Karpas-422 (cell line): ENCODE results near the gene IFIH1. TPM values are rescaled to one million over a fixed set of nuclear protein-coding genes. Genes with fewer than 3 reads are reported as not detected.

Source experiments
- DNase-seq: peaks from one replicate; pipeline ENCODE4 v3.0.0-alpha.2; 2015
- H2AFZ ChIP-seq: fragments of 200-600 bp; sonication (generic); 2 replicates; pipeline ENCODE4 v1.6.1; 2014; ENCODE audit warnings: antibody characterized with exemption, low read length, mixed read lengths
- H3K27ac ChIP-seq: fragments of 200-600 bp; sonication (generic); 2 replicates; pipeline ENCODE4 v1.5.1; 2014; ENCODE audit warnings: mild to moderate bottlenecking, low read length, moderate library complexity
- H3K27me3 ChIP-seq: fragments of 200-600 bp; sonication (generic); 2 replicates; pipeline ENCODE4 v1.6.1; 2014; ENCODE audit warnings: low read length, mixed read lengths
- H3K36me3 ChIP-seq: fragments of 200-600 bp; sonication (generic); 2 replicates; pipeline ENCODE4 v1.6.1; 2014; ENCODE audit warnings: low read length, mixed read lengths; ENCODE audit not compliant: insufficient read depth
- H3K4me1 ChIP-seq: fragments of 200-600 bp; sonication (generic); 2 replicates; pipeline ENCODE4 v1.6.1; 2014; ENCODE audit warnings: mild to moderate bottlenecking, low read length, mixed read lengths
- H3K4me2 ChIP-seq: fragments of 200-600 bp; sonication (generic); 2 replicates; pipeline ENCODE4 v1.6.1; 2014; ENCODE audit warnings: low read length, low read depth, mild to moderate bottlenecking; ENCODE audit not compliant: poor library complexity, severe bottlenecking
- H3K4me3 ChIP-seq: fragments of 200-600 bp; sonication (generic); 2 replicates; pipeline ENCODE4 v1.5.1; 2014; ENCODE audit warnings: mild to moderate bottlenecking, antibody characterized with exemption, low read length, mixed read lengths
- H3K79me2 ChIP-seq: fragments of 200-600 bp; sonication (generic); 2 replicates; pipeline ENCODE4 v1.6.1; 2014; ENCODE audit warnings: mild to moderate bottlenecking, low read length, mixed read lengths
- H3K9ac ChIP-seq: fragments of 200-600 bp; sonication (generic); 2 replicates; pipeline ENCODE4 v1.6.0; 2014; ENCODE audit warnings: low read length
- H3K9me2 ChIP-seq: fragments of 200-600 bp; sonication (generic), shearing (Covaris generic); replicated peaks from 2 replicates; pipeline ENCODE4 v1.6.0; 2014; ENCODE audit warnings: mild to moderate bottlenecking, low read length, moderate library complexity; ENCODE audit not compliant: insufficient read depth
- H3K9me3 ChIP-seq: fragments of 300-700, 200-600 bp; sonication (generic); 2 replicates; pipeline ENCODE4 v1.6.1; 2014; ENCODE audit warnings: low read length, mixed read lengths
- H4K20me1 ChIP-seq: fragments of 200-600 bp; sonication (generic); 2 replicates; pipeline ENCODE4 v1.6.1; 2014; ENCODE audit warnings: mild to moderate bottlenecking, antibody characterized with exemption, low read length, low read depth; ENCODE audit not compliant: insufficient read depth
- total RNA-seq: library from RNA; depleted of rRNA; stranded (reverse); fragments of >200 nt; shearing (Covaris generic); gene quantifications from 2 replicates; pipeline ENCODE4 v1.2.3, GENCODE V29; 2014; ENCODE audit warnings: low replicate concordance

Gene IFIH1
- total RNA-seq, 1 experiment from 2014 or later, result 0.26 TPM

DNA sequence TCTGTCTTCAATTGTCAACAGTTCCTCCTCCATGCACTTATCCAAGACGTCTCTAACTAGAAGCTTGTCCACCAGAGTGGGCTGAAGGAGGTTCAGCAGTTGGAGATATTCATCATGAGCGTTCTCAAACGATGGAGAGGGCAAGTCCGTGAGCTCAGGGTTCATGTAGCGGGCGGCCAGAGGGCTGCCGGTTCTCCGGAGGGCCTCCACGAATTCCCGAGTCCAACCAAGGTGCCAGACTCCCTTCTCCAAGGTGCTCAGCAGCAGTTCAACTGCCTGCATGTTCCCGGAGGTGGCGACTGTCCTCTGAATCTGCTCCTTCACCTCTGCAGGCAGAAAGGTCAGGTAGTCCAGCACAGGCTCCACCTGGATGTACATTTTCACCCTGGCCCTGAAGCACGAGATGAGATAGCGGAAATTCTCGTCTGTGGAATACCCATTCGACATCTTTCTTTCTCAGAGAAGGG, 590 bp downstream of the IFIH1 start:
- no peaks in the 10 kb centered on the region for H4K20me1 ChIP-seq

DNA sequence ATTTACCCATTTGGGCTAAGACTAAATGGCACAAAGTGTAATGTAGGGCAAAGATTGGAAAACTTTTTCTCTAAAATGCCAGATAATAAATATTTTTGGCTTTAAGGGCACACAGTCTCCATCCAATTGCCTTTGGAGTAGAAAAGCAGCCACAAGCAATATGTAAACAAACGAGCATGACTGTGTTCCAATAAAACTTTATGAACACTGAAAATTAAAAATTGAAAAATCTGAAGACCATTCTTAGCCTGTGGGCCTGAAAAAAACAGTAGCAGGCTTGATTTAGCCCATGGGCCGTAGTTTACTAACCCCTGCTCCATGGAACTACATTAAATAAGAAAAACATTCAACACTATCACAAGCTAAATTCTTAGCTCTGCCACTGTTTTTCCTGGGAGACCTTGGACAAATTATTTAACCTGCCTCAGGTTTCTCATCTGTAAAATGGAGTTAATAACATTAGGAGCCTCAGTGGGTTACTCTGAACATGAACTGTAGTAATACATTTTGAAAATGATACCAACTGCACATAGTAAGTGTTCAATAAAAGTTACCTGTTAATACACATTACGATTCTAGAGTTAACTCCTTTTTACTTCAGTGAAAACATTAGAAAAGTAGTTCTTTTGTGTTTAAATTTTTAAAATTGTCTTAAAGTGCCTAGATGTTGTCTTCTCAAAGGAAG, 1.3 kb downstream of the IFIH1 start:
- no peaks in the 10 kb centered on the region for H3K9me2 ChIP-seq
- no peak overlapping the region for H2AFZ ChIP-seq
- peaks cover 5% of the 10 kb centered on the region; the same call in 1 of the 2 replicates for H3K27me3 ChIP-seq
- no peak for DNase-seq
- no peak overlapping the region for H3K4me3 ChIP-seq
- H3K4me2 ChIP-seq, result peak overlapping the region; percentile 61
- H3K9me3 ChIP-seq, result no peaks in the 10 kb centered on the region
- H3K9ac ChIP-seq, result no peak overlapping the region
- peaks cover 11% of the 10 kb centered on the region for H3K4me1 ChIP-seq
- no peaks in the 10 kb centered on the region for H3K79me2 ChIP-seq
- H3K27ac ChIP-seq, result no peak overlapping the region
- no peaks in the 10 kb centered on the region for H3K36me3 ChIP-seq
- no peaks in the 10 kb centered on the region for H4K20me1 ChIP-seq

More for the DNA sequence above, 590 bp downstream of the IFIH1 start:
- H3K4me2 ChIP-seq, result peak overlapping the region; percentile 61
- peaks cover 5% of the 10 kb centered on the region; the same call in 1 of the 2 replicates for H3K27me3 ChIP-seq
- peak overlapping the region; percentile 51 for H3K9ac ChIP-seq
- H3K27ac ChIP-seq, result no peak overlapping the region
- H3K4me1 ChIP-seq, result peaks cover 11% of the 10 kb centered on the region
- no peaks in the 10 kb centered on the region for H3K9me3 ChIP-seq
- H3K79me2 ChIP-seq, result no peaks in the 10 kb centered on the region
- DNase-seq, result no peak
- H3K36me3 ChIP-seq, result no peaks in the 10 kb centered on the region
- peak overlapping the region; percentile 93; the same call in 1 of the 2 replicates for H2AFZ ChIP-seq
- H3K4me3 ChIP-seq, result peak overlapping the region; percentile 75
- H3K9me2 ChIP-seq, result no peaks in the 10 kb centered on the region

DNA sequence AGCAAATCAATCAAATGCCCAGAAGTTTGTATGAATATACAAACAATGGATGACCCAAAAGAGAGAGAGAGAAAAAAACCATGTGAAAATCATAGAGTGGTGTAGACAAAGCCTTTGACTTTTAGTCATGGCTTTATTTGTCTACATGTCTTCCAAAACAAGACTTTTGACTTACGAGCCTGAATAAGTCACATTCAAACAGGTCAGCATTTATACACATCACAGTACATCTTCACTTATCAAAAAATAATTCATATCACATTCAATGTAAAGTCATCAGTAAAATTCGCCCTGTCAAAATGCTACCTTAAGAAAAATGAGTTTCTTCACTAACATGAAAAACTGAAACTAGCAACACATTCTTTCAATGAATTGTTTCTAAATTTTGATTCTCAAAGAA, 1.9 kb downstream of the IFIH1 start:
- H3K4me3 ChIP-seq, result no peak overlapping the region
- H3K79me2 ChIP-seq, result no peaks in the 10 kb centered on the region
- H3K9ac ChIP-seq, result no peak overlapping the region
- no peak overlapping the region for H3K27ac ChIP-seq
- no peak for DNase-seq
- H3K36me3 ChIP-seq, result no peaks in the 10 kb centered on the region
- H3K4me2 ChIP-seq, result no peak overlapping the region
- peaks cover 5% of the 10 kb centered on the region; the same call in 1 of the 2 replicates for H3K27me3 ChIP-seq
- no peaks in the 10 kb centered on the region for H3K9me2 ChIP-seq
- peaks cover 11% of the 10 kb centered on the region for H3K4me1 ChIP-seq
- H2AFZ ChIP-seq, result no peak overlapping the region
- H4K20me1 ChIP-seq, result no peaks in the 10 kb centered on the region
- H3K9me3 ChIP-seq, result no peaks in the 10 kb centered on the region

DNA sequence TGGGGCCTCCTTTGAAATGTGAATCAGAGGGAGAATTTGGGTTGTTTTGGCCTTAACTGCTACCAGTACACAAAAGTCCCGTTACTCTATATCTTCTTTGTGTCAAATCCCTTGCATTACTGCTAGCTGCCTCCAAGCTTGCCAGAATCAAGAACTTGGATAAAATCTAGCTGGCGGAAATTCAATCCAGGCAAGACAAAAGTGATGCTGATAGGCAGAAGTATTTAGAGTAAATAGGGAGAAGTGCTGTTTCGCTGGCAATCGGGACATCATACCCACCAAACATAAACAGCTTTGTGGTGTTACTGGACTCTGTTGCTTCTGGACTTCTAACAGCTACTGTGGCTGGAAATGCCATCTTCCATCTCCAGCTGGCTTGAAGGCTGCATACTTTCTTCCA, 2.5 kb downstream of the IFIH1 start:
- no peaks in the 10 kb centered on the region for H4K20me1 ChIP-seq
- no peak overlapping the region for H3K27ac ChIP-seq
- DNase-seq, result no peak
- H3K9me2 ChIP-seq, result no peaks in the 10 kb centered on the region
- peaks cover 11% of the 10 kb centered on the region for H3K4me1 ChIP-seq
- H3K4me2 ChIP-seq, result no peak overlapping the region
- H3K4me3 ChIP-seq, result no peak overlapping the region
- H3K9me3 ChIP-seq, result no peaks in the 10 kb centered on the region
- no peak overlapping the region for H2AFZ ChIP-seq
- H3K79me2 ChIP-seq, result no peaks in the 10 kb centered on the region
- H3K36me3 ChIP-seq, result no peaks in the 10 kb centered on the region
- peaks cover 5% of the 10 kb centered on the region; the same call in 1 of the 2 replicates for H3K27me3 ChIP-seq
- H3K9ac ChIP-seq, result no peak overlapping the region

DNA sequence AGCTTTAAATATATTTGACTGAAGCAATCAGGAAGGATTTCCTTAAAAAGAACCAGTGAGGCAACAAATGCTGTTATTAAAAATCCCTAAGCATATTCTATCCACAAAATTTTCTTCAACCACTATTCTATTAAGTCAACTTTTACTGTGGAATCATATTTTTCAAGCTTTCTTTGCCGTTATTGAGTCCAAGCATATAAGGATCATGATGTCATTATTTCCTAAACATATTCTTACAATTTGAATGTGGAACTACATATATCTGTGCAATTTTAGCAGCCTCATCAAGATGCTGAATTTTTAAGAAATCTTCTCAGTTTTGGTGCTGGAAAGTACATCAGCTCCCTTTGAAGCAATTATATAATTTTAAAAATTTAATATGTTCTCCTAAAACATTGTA, 5.6 kb downstream of the IFIH1 start:
- no peaks in the 10 kb centered on the region for H3K9me3 ChIP-seq
- H3K4me2 ChIP-seq, result no peak overlapping the region
- H3K36me3 ChIP-seq, result no peaks in the 10 kb centered on the region
- H3K27me3 ChIP-seq, result no peaks in the 10 kb centered on the region
- peaks cover 3% of the 10 kb centered on the region for H3K4me1 ChIP-seq
- H2AFZ ChIP-seq, result no peak overlapping the region
- no peak overlapping the region for H3K4me3 ChIP-seq
- no peak for DNase-seq
- no peaks in the 10 kb centered on the region for H3K9me2 ChIP-seq
- no peaks in the 10 kb centered on the region for H4K20me1 ChIP-seq
- no peak overlapping the region for H3K9ac ChIP-seq
- no peak overlapping the region for H3K27ac ChIP-seq
- H3K79me2 ChIP-seq, result no peaks in the 10 kb centered on the region

DNA sequence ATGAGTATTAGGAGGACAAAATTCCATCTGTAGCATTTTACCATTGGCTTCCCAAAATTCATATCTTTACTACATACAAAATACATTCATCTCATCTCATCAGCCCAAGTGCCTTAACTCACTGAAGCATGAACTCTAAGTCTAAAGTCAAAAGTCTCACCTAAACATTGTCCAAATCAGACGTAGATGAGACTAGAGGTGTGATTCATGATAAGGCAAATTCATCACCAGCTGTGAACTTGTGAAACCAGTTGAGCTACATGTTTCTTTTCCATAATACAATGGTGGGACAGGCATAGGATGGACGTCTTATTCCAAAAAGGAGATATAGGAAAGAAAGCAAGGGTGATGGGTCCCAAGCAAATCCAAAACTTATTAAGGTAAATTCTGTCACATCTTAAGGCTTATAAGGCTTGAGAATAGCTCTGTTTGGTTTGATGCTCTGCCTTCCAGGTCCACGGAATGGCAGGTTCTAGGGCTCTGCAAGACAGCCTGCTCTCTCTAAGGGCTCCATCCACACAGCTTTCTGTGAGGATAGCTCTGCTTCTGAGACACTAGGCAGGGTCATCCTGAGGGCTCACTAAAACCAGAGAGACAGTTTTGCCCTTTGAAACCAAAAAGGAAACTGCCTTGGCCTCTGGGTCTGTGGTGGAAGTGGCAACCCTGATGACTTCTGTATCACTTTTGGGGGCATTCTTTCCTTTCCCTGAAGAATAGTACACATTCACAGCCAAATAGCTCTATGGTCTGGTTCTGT, 9.6 kb downstream of the IFIH1 start:
- Histone ChIP-seq H3K27ac (no peak overlapping the region), H3K27me3 (no peaks in the 10 kb centered on the region)

DNA sequence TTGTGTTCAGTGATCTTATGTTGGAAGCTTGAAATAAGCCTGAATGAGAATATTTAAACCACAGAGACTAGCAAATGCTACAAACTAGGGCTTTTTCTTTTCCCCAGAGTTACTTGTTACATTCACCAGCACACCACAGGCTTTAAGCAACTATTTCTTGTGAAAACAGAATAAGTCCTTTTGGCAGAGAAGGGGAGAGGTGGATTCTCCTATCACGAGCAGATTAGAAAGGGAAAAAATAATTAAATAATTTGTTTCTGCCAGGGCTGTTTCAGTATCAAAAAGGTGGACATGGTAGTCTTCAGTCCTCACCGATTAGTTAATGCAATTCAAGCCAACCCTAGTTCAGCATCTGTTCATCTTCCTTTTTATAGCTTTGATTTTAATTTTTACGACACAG, 12.6 kb downstream of the IFIH1 start:
- H3K4me1 ChIP-seq, result no peaks in the 10 kb centered on the region
- DNase-seq, result no peak
- no peaks in the 10 kb centered on the region for H4K20me1 ChIP-seq
- no peaks in the 10 kb centered on the region for H3K9me2 ChIP-seq
- H3K4me2 ChIP-seq, result no peak overlapping the region
- H2AFZ ChIP-seq, result no peak overlapping the region
- H3K27ac ChIP-seq, result no peak overlapping the region
- no peaks in the 10 kb centered on the region for H3K36me3 ChIP-seq
- no peaks in the 10 kb centered on the region for H3K9me3 ChIP-seq
- no peaks in the 10 kb centered on the region for H3K27me3 ChIP-seq
- no peak overlapping the region for H3K4me3 ChIP-seq
- H3K79me2 ChIP-seq, result no peaks in the 10 kb centered on the region
- no peak overlapping the region for H3K9ac ChIP-seq

More for the DNA sequence above, 9.6 kb downstream of the IFIH1 start:
- Histone ChIP-seq H3K4me1 (no peaks in the 10 kb centered on the region), H3K9me3 (no peaks in the 10 kb centered on the region), H2AFZ (no peak overlapping the region), H3K4me2 (no peak overlapping the region), H3K79me2 (no peaks in the 10 kb centered on the region), H3K9ac (no peak overlapping the region), H3K9me2 (no peaks in the 10 kb centered on the region), H3K4me3 (no peak overlapping the region), H3K36me3 (no peaks in the 10 kb centered on the region), H4K20me1 (no peaks in the 10 kb centered on the region)
- DNase-seq, result no peak

DNA sequence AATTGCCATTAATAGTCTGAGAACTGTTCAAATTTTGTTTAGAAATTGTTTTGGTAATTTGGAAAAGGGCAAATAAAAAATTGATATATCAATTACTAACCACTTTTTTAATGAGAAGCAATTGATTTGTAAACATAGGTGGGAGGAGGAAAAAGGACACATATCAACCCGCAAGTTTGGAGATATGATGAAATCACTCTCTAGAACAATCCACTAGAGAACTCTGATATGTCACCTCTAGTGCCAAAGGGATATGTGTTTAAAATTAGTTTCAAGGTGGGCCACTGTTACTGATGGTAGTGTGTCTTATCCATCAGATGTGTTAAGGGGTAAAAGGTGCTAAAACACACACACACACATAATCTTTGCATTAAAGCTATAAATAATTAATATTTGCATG, 16.6 kb downstream of the IFIH1 start:
- Histone ChIP-seq H3K27ac (no peak overlapping the region), H3K4me1 (no peaks in the 10 kb centered on the region), H2AFZ (no peak overlapping the region), H3K79me2 (no peaks in the 10 kb centered on the region), H3K9me3 (no peaks in the 10 kb centered on the region), H3K9me2 (no peaks in the 10 kb centered on the region), H3K36me3 (no peaks in the 10 kb centered on the region), H3K27me3 (no peaks in the 10 kb centered on the region), H3K4me3 (no peak overlapping the region), H3K9ac (no peak overlapping the region), H4K20me1 (no peaks in the 10 kb centered on the region), H3K4me2 (no peak overlapping the region)
- no peak for DNase-seq
